ENCODE measurements around the gene MCC. TPM values are rescaled to one million over a fixed set of nuclear protein-coding genes. Genes with fewer than 3 reads are reported as not detected.
A peak's percentile ranks its signal among the peaks of the same experiment; 100 is the strongest.

Gene MCC
- total RNA-seq, 1 experiment from 2014 or later, result 0.41 TPM

DNA sequence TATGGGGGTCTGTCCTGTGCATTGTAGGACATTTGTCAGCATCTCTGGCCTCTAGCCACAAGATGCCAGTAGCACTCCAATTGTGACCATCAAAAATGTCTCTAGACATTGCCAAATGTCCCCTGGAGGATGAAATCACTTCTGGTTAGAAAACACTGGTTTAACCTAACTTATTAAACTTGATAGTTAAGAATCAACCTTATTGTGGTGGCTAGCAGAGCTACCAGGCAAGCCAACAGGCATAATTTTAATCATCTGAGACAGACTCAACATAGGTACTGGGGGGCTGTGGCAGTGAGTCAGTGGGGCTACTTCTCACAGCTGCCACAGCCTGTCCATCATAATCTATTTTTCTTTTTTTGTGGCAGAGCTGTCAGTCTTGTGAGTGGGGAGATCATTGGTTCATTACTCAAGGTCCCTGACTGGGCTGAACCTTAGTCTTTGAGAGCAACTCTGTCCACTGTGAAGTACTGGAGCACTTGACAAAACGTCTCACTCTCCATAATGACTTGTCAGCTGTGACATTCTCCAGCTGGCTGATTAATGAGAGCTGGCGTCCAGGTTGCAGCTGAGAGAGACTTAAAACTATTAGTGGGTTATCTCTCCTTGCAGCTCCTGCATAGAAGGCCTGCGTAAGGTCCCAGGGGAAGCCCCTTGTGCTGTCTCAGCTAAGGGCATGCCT is 403.7 kb downstream of the MCC start:
- H3K4me1 ChIP-seq (ENCODE audit: control insufficient read depth, insufficient read depth, low read length), result no peaks in the 10 kb centered on the region
- CTCF ChIA-PET, result no interaction called here
- in situ Hi-C loops (cut with HindIII; ENCODE audit: low pct_unique_long_range_greater_than_20kb, low sequenced_read_pairs) (no loop called here), intact Hi-C loops (cut with micrococcal nuclease; ENCODE audit: unreplicated experiment) (no loop called here)
- no peak for ATAC-seq
- no peak for DNase-seq (ENCODE audit: low read depth, low spot score)
- H3K9me3 ChIP-seq (ENCODE audit: control insufficient read depth, insufficient read depth, low read depth, low read length), result no peaks in the 10 kb centered on the region
- TF ChIP-seq POLR2AphosphoS5 (IDR thresholded peaks at IDR 0.05; ENCODE audit: low read depth, low read length) (no peak), SIN3A (IDR thresholded peaks at IDR 0.05; ENCODE audit: borderline replicate concordance, insufficient read depth, low read depth, low read length) (no peak)
- TF ChIP-seq, protein P1, sequence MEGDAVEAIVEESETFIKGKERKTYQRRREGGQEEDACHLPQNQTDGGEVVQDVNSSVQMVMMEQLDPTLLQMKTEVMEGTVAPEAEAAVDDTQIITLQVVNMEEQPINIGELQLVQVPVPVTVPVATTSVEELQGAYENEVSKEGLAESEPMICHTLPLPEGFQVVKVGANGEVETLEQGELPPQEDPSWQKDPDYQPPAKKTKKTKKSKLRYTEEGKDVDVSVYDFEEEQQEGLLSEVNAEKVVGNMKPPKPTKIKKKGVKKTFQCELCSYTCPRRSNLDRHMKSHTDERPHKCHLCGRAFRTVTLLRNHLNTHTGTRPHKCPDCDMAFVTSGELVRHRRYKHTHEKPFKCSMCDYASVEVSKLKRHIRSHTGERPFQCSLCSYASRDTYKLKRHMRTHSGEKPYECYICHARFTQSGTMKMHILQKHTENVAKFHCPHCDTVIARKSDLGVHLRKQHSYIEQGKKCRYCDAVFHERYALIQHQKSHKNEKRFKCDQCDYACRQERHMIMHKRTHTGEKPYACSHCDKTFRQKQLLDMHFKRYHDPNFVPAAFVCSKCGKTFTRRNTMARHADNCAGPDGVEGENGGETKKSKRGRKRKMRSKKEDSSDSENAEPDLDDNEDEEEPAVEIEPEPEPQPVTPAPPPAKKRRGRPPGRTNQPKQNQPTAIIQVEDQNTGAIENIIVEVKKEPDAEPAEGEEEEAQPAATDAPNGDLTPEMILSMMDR (IDR thresholded peaks at IDR 0.05), result peak; percentile 16; the same call in 1 of the 2 replicates
- TF ChIP-seq, protein P2, sequence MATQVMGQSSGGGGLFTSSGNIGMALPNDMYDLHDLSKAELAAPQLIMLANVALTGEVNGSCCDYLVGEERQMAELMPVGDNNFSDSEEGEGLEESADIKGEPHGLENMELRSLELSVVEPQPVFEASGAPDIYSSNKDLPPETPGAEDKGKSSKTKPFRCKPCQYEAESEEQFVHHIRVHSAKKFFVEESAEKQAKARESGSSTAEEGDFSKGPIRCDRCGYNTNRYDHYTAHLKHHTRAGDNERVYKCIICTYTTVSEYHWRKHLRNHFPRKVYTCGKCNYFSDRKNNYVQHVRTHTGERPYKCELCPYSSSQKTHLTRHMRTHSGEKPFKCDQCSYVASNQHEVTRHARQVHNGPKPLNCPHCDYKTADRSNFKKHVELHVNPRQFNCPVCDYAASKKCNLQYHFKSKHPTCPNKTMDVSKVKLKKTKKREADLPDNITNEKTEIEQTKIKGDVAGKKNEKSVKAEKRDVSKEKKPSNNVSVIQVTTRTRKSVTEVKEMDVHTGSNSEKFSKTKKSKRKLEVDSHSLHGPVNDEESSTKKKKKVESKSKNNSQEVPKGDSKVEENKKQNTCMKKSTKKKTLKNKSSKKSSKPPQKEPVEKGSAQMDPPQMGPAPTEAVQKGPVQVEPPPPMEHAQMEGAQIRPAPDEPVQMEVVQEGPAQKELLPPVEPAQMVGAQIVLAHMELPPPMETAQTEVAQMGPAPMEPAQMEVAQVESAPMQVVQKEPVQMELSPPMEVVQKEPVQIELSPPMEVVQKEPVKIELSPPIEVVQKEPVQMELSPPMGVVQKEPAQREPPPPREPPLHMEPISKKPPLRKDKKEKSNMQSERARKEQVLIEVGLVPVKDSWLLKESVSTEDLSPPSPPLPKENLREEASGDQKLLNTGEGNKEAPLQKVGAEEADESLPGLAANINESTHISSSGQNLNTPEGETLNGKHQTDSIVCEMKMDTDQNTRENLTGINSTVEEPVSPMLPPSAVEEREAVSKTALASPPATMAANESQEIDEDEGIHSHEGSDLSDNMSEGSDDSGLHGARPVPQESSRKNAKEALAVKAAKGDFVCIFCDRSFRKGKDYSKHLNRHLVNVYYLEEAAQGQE (IDR thresholded peaks at IDR 0.05; ENCODE audit: insufficient read depth in 1 of 2, low read depth in 2 of 2, low read length in 1 of 2), result no peak
- peaks cover 5% of the 10 kb centered on the region; the same call in 1 of the 2 replicates for H3K27me3 ChIP-seq (ENCODE audit: control insufficient read depth, insufficient read depth, low read length)
- no peak overlapping the region for H3K4me3 ChIP-seq (ENCODE audit: low read depth in 2 of 2, low read length in 2 of 2)
- H3K27ac ChIP-seq (ENCODE audit: low read length), result no peak overlapping the region
- BruUV-seq (replicated peaks), result no TSS peak
- POLR2A ChIA-PET, result no interaction called here
- no peaks in the 10 kb centered on the region for H3K36me3 ChIP-seq (ENCODE audit: control insufficient read depth, insufficient read depth, low read length)

DNA sequence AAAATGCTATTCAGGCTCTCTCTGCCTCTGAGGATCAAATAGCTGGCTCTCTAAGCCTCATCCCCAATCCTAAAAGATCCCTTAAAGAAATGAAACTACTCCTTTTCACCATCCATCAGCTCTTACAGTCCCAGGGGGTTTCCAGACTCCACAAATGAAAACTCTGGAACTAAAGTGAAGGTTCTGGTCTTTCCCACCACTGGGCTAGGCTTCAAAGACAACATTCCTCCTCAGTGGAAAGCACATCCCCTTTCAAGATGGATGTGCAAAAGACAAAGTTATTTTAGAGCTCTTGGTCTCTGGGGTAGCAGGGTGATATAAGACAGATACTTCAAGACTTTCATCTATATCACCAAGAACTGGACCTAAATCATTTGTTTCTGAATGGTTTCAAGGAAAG is 404.8 kb downstream of the MCC start:
- ChIA-PET POLR2A (no interaction called here), CTCF (no interaction called here)
- in situ Hi-C loops (cut with HindIII; ENCODE audit: low pct_unique_long_range_greater_than_20kb, low sequenced_read_pairs), result no loop called here
- no peaks in the 10 kb centered on the region for H3K9me3 ChIP-seq (ENCODE audit: control insufficient read depth, insufficient read depth, low read depth, low read length)
- H3K36me3 ChIP-seq (ENCODE audit: control insufficient read depth, insufficient read depth, low read length), result no peaks in the 10 kb centered on the region
- H3K4me1 ChIP-seq (ENCODE audit: control insufficient read depth, insufficient read depth, low read length), result no peaks in the 10 kb centered on the region
- BruUV-seq (replicated peaks), result no TSS peak
- H3K4me3 ChIP-seq (ENCODE audit: low read depth in 2 of 2, low read length in 2 of 2), result no peak overlapping the region
- intact Hi-C loops (cut with micrococcal nuclease; ENCODE audit: unreplicated experiment), result no loop called here
- ATAC-seq (no peak), DNase-seq (ENCODE audit: low read depth, low spot score) (no peak)
- TF ChIP-seq, protein P2 (IDR thresholded peaks at IDR 0.05; ENCODE audit: insufficient read depth in 1 of 2, low read depth in 2 of 2, low read length in 1 of 2), result no peak
- TF ChIP-seq, protein P1 (IDR thresholded peaks at IDR 0.05), result no peak
- TF ChIP-seq POLR2AphosphoS5 (IDR thresholded peaks at IDR 0.05; ENCODE audit: low read depth, low read length), result no peak
- no peak for TF ChIP-seq TCF7L2 (IDR thresholded peaks at IDR 0.05; ENCODE audit: low read depth, low read length)
- TF ChIP-seq SIN3A (IDR thresholded peaks at IDR 0.05; ENCODE audit: borderline replicate concordance, insufficient read depth, low read depth, low read length), result no peak
- no peak overlapping the region for H3K27ac ChIP-seq (ENCODE audit: low read length)
- peaks cover 5% of the 10 kb centered on the region; the same call in 1 of the 2 replicates for H3K27me3 ChIP-seq (ENCODE audit: control insufficient read depth, insufficient read depth, low read length)

All from Panc1 (cell line).